Transverse colon (tissue), 4 donors: ENCODE measurements around the gene CDC14B. TPM values are rescaled to one million over a fixed set of nuclear protein-coding genes. Genes with fewer than 3 reads are reported as not detected.

ENCODE experiments used
- DNase-seq: peaks from one replicate; pipeline ENCODE4 v3.0.0-alpha.2; 2019
- H3K27ac ChIP-seq, 4 donors: fragments of 200-600 bp; sonication (generic); 2 replicates each; pipeline ENCODE4 v1.5.1; 2016 to 2018; ENCODE audit warnings: inconsistent platforms in 4 of 4
- H3K27me3 ChIP-seq: fragments of 200-600 bp; sonication (generic); 2 replicates; pipeline ENCODE4 v1.5.1; 2017; ENCODE audit warnings: inconsistent platforms
- H3K36me3 ChIP-seq, 4 donors: fragments of 200-600 bp; sonication (generic); 2 replicates each; pipeline ENCODE4 v1.5.1; 2017 to 2019; ENCODE audit warnings: inconsistent platforms in 4 of 4
- H3K4me1 ChIP-seq, 4 donors: fragments of 200-600 bp; sonication (generic); 2 replicates each; pipeline ENCODE4 v1.5.1; 2017 to 2020; ENCODE audit warnings: inconsistent platforms in 4 of 4
- H3K4me3 ChIP-seq, 4 donors: fragments of 200-600 bp; sonication (generic); 1 replicate in 1 of 4; 2 replicates in 3 of 4; pipeline versions ENCODE4 v1.5.1 to v1.6.1; 2017 to 2019; ENCODE audit warnings: inconsistent platforms in 4 of 4
- H3K9me3 ChIP-seq, 2 donors: fragments of 200-600 bp; sonication (generic); 2 replicates each; pipeline ENCODE4 v1.5.1; 2017 to 2019; ENCODE audit warnings: inconsistent platforms in 2 of 2
- CTCF ChIP-seq, 5 experiments: fragments of 200-600 bp in 3 of 5; fragments of 450-650 bp in 2 of 5; sonication (generic) in 3 of 5; IDR thresholded peaks; 1 replicate in 2 of 5; 2 replicates in 3 of 5; pipeline ENCODE4 v1.5.1; 2016 to 2017; ENCODE audit warnings: antibody characterized with exemption in 5 of 5, inconsistent platforms in 3 of 5, mild to moderate bottlenecking in 2 of 5, moderate library complexity in 1 of 5
- EP300 ChIP-seq: sonication (generic); formaldehyde crosslinking; IDR thresholded peaks from one replicate; pipeline ENCODE4 v1.6.1; 2017; ENCODE audit warnings: antibody characterized with exemption, low read depth
- POLR2A ChIP-seq: fragments of 450-650 bp; IDR thresholded peaks from one replicate; pipeline ENCODE4 v1.6.1; 2016; ENCODE audit warnings: antibody characterized with exemption, mild to moderate bottlenecking, moderate library complexity
- POLR2AphosphoS5 ChIP-seq, 3 donors: sonication (generic); formaldehyde crosslinking; IDR thresholded peaks; one replicate each; pipeline ENCODE4 v1.6.1; 2016; ENCODE audit warnings: antibody characterized with exemption in 3 of 3
- WGBS, 2 donors: methylation state at CpG; one replicate each; pipeline ENCODE4 v1.1.5; 2018; ENCODE audit warnings: low coverage in 1 of 2; 5-methylcytosine and 5-hydroxymethylcytosine counted together
- in situ Hi-C, 4 donors: fragments of 200-750 bp; cut with MboI; loops; one replicate each; pipeline versions ENCODE4 v1.15.0 to v1.15.1; 2017; ENCODE audit warnings: low sequenced_read_pairs in 3 of 4, low pct_ligation_motif_present in 1 of 4, low pct_unique_long_range_greater_than_20kb in 1 of 4
- intact Hi-C: fragments of 100-400 bp; cut with DNase I; formaldehyde crosslinking; loops from one replicate; pipeline ENCODE4 v1.15.1; 2023; ENCODE audit warnings: low total_unique reads
- total RNA-seq, 4 donors: library from RNA; depleted of rRNA; stranded (reverse); fragments of >200 nt; gene quantifications; one replicate each; pipeline ENCODE4 v1.1.0, GENCODE V29; 2016

CDC14B gene
- total RNA-seq, 4 donors from 2014 or later: 18.0 to 22.3 (median 20.9) TPM

- no peak overlapping the region for H3K4me3 ChIP-seq
- H3K27me3 ChIP-seq: no peaks in the 10 kb centered on the region
- 92% methylated on average over 17 of the region's 17 CpGs; no CpG with 5 or more reads in 1 of the 2 donors for WGBS, 2 donors
- H3K36me3 ChIP-seq: no peaks in the 10 kb centered on the region
- no peak for DNase-seq
- no peak overlapping the region for H3K27ac ChIP-seq
- H3K9me3 ChIP-seq: no peaks in the 10 kb centered on the region
- peaks cover 0 to 5% (median 2%) of the 10 kb centered on the region in 4 donors for H3K4me1 ChIP-seq
- TF ChIP-seq POLR2A: no peak
- no peak for TF ChIP-seq EP300
- TF ChIP-seq POLR2AphosphoS5 (IDR thresholded peaks at IDR 0.05): no peak
- TF ChIP-seq CTCF (IDR thresholded peaks at IDR 0.05): no peak
- in situ Hi-C loops (no loop called here), intact Hi-C loops (no loop called here)
Observed at GRCh38 chr9:96491880-96492525, 127.6 kb downstream of the CDC14B start.

- Histone ChIP-seq H3K9me3 (no peaks in the 10 kb centered on the region), H3K4me3 (no peak overlapping the region), H3K27me3 (no peaks in the 10 kb centered on the region), H3K27ac (no peak overlapping the region), H3K4me1 (peaks cover 0 to 12% (median 4%) of the 10 kb centered on the region in 4 donors), H3K36me3 (no peaks in the 10 kb centered on the region)
- no peak for DNase-seq
- WGBS, 2 donors: 75 to 83% methylated on average over 4 to 10 of the region's 10 CpGs
- intact Hi-C loops (no loop called here), in situ Hi-C loops (no loop called here)
- TF ChIP-seq POLR2AphosphoS5 (IDR thresholded peaks at IDR 0.05): no peak
- no peak for TF ChIP-seq CTCF (IDR thresholded peaks at IDR 0.05)
- TF ChIP-seq EP300: no peak
- TF ChIP-seq POLR2A: no peak
Observed at GRCh38 chr9:96491079-96491879, 128.4 kb downstream of the CDC14B start.

DNA sequence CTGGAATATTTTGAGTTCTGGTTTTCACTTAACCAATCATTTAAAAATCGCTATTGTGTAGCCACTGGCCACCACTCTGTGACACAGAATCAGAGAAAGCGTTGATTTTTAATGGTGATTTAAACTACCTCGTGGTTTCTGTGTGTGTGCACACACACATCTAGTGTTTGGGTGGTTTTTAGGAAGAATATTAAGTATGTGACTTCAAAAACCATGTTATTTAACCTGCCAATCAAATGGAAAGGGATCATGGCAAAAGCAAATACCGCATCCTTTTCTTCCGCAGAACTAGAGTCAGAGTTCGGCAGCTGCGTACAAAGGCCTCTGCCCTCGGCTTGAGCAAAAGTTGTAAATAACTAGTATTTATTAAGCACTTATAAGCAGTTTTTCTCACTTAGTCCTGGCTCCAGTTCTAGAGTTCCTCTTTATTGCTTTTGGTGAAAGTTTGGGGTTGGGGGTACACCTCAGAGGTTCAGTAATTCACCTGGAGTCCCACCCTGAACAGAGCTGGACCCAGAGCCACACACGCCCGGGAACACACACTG is 129.0 kb downstream of the CDC14B start:
- peaks cover 0 to 19% (median 4%) of the 10 kb centered on the region in 4 donors for H3K4me1 ChIP-seq

More for the DNA sequence above, 129.0 kb downstream of the CDC14B start:
- Histone ChIP-seq H3K36me3 (no peaks in the 10 kb centered on the region), H3K27me3 (no peaks in the 10 kb centered on the region), H3K27ac (no peak overlapping the region), H3K4me3 (no peak overlapping the region), H3K9me3 (no peaks in the 10 kb centered on the region)
- intact Hi-C loops (no loop called here), in situ Hi-C loops (no loop called here)
- TF ChIP-seq POLR2A (no peak), POLR2AphosphoS5 (IDR thresholded peaks at IDR 0.05) (no peak), EP300 (no peak), CTCF (IDR thresholded peaks at IDR 0.05) (no peak)
- WGBS, 2 donors: 91 to 93% methylated on average over 8 to 10 of the region's 10 CpGs
- DNase-seq: no peak
